NK-92 (cell line): ENCODE data around the gene AGRN.
"Not testable (repeated sequence)": the region's sequence is repeated elsewhere in the genome, so short reads cannot be mapped to it uniquely, and the experiment has no call there.

Source experiments
- DNase-seq: peaks from one replicate; lab custom pipeline; 2025; ENCODE audit not compliant: unreplicated experiment; lab: John Stamatoyannopoulos, UW

The AGRN gene

GRCh38 chr1:1020000-1020404, at the start of gene AGRN:
AGRN (plus strand) TSS chr1:1020120; CDS start chr1:1020173, 53 bp downstream.
- DNase-seq = no peak

GRCh38 chr1:970242-970972, 49.5 kb upstream of the AGRN start:
- no peak for DNase-seq

GRCh38 chr1:970973-971730, 48.8 kb upstream of the AGRN start:
- DNase-seq = no peak

- DNase-seq = no peak
Measured at GRCh38 chr1:971751-972506, 48.0 kb upstream of the AGRN start.

- no peak for DNase-seq
Measured at GRCh38 chr1:972726-973458, 47.0 kb upstream of the AGRN start.

- DNase-seq = no peak
Measured at GRCh38 chr1:973459-974292, 46.2 kb upstream of the AGRN start.

GRCh38 chr1:974293-974640, 45.7 kb upstream of the AGRN start:
- DNase-seq = no peak

GRCh38 chr1:974687-975328, 45.1 kb upstream of the AGRN start:
- no peak for DNase-seq

GRCh38 chr1:975365-975764, 44.6 kb upstream of the AGRN start:
- no peak for DNase-seq

- DNase-seq = no peak
Measured at GRCh38 chr1:975896-976683, 43.8 kb upstream of the AGRN start.

- not testable (repeated sequence) for DNase-seq
Measured at GRCh38 chr1:976791-977190, 43.1 kb upstream of the AGRN start.

- DNase-seq = no peak
Measured at GRCh38 chr1:978069-978834, 41.7 kb upstream of the AGRN start.

- no peak for DNase-seq
Measured at GRCh38 chr1:978835-979743, 40.8 kb upstream of the AGRN start.

GRCh38 chr1:979744-980072, 40.2 kb upstream of the AGRN start:
- no peak for DNase-seq

- no peak for DNase-seq
Measured at GRCh38 chr1:980137-980571, 39.8 kb upstream of the AGRN start.

- no peak for DNase-seq
Measured at GRCh38 chr1:980602-981395, 39.1 kb upstream of the AGRN start.
